ENCODE data around the gene ACTG2. TPM values are rescaled to one million over a fixed set of nuclear protein-coding genes. Genes with fewer than 3 reads are reported as not detected.

The ACTG2 gene
- total RNA-seq, 4 donors from 2014 or later = 394 to 3,499 (median 729) TPM

- Histone ChIP-seq H3K4me1 (peaks cover 0 to 4% (median 0%) of the 10 kb centered on the region in 4 donors), H3K9me3 (no peaks in the 10 kb centered on the region), H3K27me3 (no peaks in the 10 kb centered on the region), H3K36me3 (no peaks in the 10 kb centered on the region), H3K4me3 (peak overlapping the region in 3 of 4 donors; percentile 33 to 42 (median 35)), H3K27ac (peak overlapping the region; percentile 78 to 89 (median 88))
- WGBS, 2 donors (ENCODE audit: low coverage in 1 of 2) = 81% methylated on average over 4 of the region's 4 CpGs; no CpG with 5 or more reads in 1 of the 2 donors
- TF ChIP-seq POLR2A (IDR thresholded peaks at IDR 0.05) (no peak), CTCF (IDR thresholded peaks at IDR 0.05) (no peak), POLR2AphosphoS5 (IDR thresholded peaks at IDR 0.05) (peak in 1 of 3 donors; percentile 14), EP300 (IDR thresholded peaks at IDR 0.05; ENCODE audit: low read depth) (no peak)
- DNase-seq = no peak
- in situ Hi-C loops (cut with MboI; ENCODE audit: low pct_ligation_motif_present in 1 of 4, low pct_unique_long_range_greater_than_20kb in 1 of 4, low sequenced_read_pairs in 3 of 4) = no loop called here
- intact Hi-C loops (cut with DNase I; ENCODE audit: low total_unique reads) = loop anchor here (10.0 kb wide), 1 partner anchor 62 kb away; no protein-coding TSS in a partner anchor
Observed at GRCh38 chr2:73897240-73897583, 4.4 kb downstream of the ACTG2 start.

- Histone ChIP-seq H3K9me3 (no peaks in the 10 kb centered on the region), H3K4me3 (peak overlapping the region in 3 of 4 donors; percentile 33 to 42 (median 35)), H3K4me1 (peaks cover 0 to 4% (median 0%) of the 10 kb centered on the region in 4 donors), H3K27ac (peak overlapping the region; percentile 78 to 89 (median 88)), H3K36me3 (no peaks in the 10 kb centered on the region), H3K27me3 (no peaks in the 10 kb centered on the region)
- in situ Hi-C loops (cut with MboI; ENCODE audit: low pct_ligation_motif_present in 1 of 4, low pct_unique_long_range_greater_than_20kb in 1 of 4, low sequenced_read_pairs in 3 of 4) (no loop called here), intact Hi-C loops (cut with DNase I; ENCODE audit: low total_unique reads) (loop anchor here (10.0 kb wide), 1 partner anchor 63 kb away; no protein-coding TSS in a partner anchor)
- 43 to 46% methylated on average over 3 to 6 of the region's 6 CpGs for WGBS, 2 donors (ENCODE audit: low coverage in 1 of 2)
- peak; percentile 23 for DNase-seq
- TF ChIP-seq POLR2AphosphoS5 (IDR thresholded peaks at IDR 0.05) = peak in 2 of 3 donors; percentile 28 to 57
- TF ChIP-seq POLR2A (IDR thresholded peaks at IDR 0.05) = no peak
- peak; percentile 56 for TF ChIP-seq EP300 (IDR thresholded peaks at IDR 0.05; ENCODE audit: low read depth)
Observed at GRCh38 chr2:73897934-73898333, 5.1 kb downstream of the ACTG2 start.

- 70 to 73% methylated on average over 8 of the region's 8 CpGs for WGBS, 2 donors (ENCODE audit: low coverage in 1 of 2)
- DNase-seq = no peak
- TF ChIP-seq EP300 (IDR thresholded peaks at IDR 0.05; ENCODE audit: low read depth) (no peak), CTCF (IDR thresholded peaks at IDR 0.05) (no peak), POLR2AphosphoS5 (IDR thresholded peaks at IDR 0.05) (peak in 1 of 3 donors; percentile 3)
- H3K4me3 ChIP-seq = peak overlapping the region in 2 of 4 donors; percentile 28 to 35
- peak overlapping the region; percentile 78 to 89 (median 88) for H3K27ac ChIP-seq
- H3K4me1 ChIP-seq = peaks cover 0 to 4% (median 0%) of the 10 kb centered on the region in 4 donors
- in situ Hi-C loops (cut with MboI; ENCODE audit: low pct_ligation_motif_present in 1 of 4, low pct_unique_long_range_greater_than_20kb in 1 of 4, low sequenced_read_pairs in 3 of 4) = no loop called here
- no peaks in the 10 kb centered on the region for H3K27me3 ChIP-seq
- no peaks in the 10 kb centered on the region for H3K9me3 ChIP-seq
- intact Hi-C loops (cut with DNase I; ENCODE audit: low total_unique reads) = loop anchor here (10.0 kb wide), 1 partner anchor 65 kb away; no protein-coding TSS in a partner anchor
- H3K36me3 ChIP-seq = no peaks in the 10 kb centered on the region
Observed at GRCh38 chr2:73899801-73900336, 7.1 kb downstream of the ACTG2 start.

- TF ChIP-seq EP300 (IDR thresholded peaks at IDR 0.05; ENCODE audit: low read depth) = no peak
- TF ChIP-seq POLR2AphosphoS5 (IDR thresholded peaks at IDR 0.05) = peak in 1 of 3 donors; percentile 20
- H3K36me3 ChIP-seq = no peaks in the 10 kb centered on the region
- in situ Hi-C loops (cut with MboI; ENCODE audit: low pct_ligation_motif_present in 1 of 4, low pct_unique_long_range_greater_than_20kb in 1 of 4, low sequenced_read_pairs in 3 of 4) = no loop called here
- H3K27me3 ChIP-seq = no peaks in the 10 kb centered on the region
- no peaks in the 10 kb centered on the region for H3K9me3 ChIP-seq
- no peak for DNase-seq
- WGBS, 2 donors (ENCODE audit: low coverage in 1 of 2) = 75% methylated on average over 9 of the region's 10 CpGs; no CpG with 5 or more reads in 1 of the 2 donors
- peak overlapping the region in 3 of 4 donors; percentile 87 to 89 (median 89) for H3K27ac ChIP-seq
- H3K4me1 ChIP-seq = peaks cover 0 to 4% (median 0%) of the 10 kb centered on the region in 4 donors
- H3K4me3 ChIP-seq = no peak overlapping the region
- intact Hi-C loops (cut with DNase I; ENCODE audit: low total_unique reads) = no loop called here
Observed at GRCh38 chr2:73901143-73901542, 8.3 kb downstream of the ACTG2 start.

GRCh38 chr2:73902284-73902683 is 9.5 kb downstream of the ACTG2 start:
- no peak for DNase-seq
- in situ Hi-C loops (cut with MboI; ENCODE audit: low pct_ligation_motif_present in 1 of 4, low pct_unique_long_range_greater_than_20kb in 1 of 4, low sequenced_read_pairs in 3 of 4) = no loop called here
- Histone ChIP-seq H3K9me3 (no peaks in the 10 kb centered on the region), H3K27ac (peak overlapping the region; percentile 29 to 89 (median 66)), H3K27me3 (no peaks in the 10 kb centered on the region), H3K36me3 (no peaks in the 10 kb centered on the region), H3K4me3 (no peak overlapping the region), H3K4me1 (peaks cover 0 to 4% (median 0%) of the 10 kb centered on the region in 4 donors)
- 73 to 76% methylated on average over 3 to 4 of the region's 4 CpGs for WGBS, 2 donors (ENCODE audit: low coverage in 1 of 2)
- intact Hi-C loops (cut with DNase I; ENCODE audit: low total_unique reads) = no loop called here
- TF ChIP-seq POLR2AphosphoS5 (IDR thresholded peaks at IDR 0.05) (peak in 1 of 3 donors; percentile 17), POLR2A (IDR thresholded peaks at IDR 0.05) (no peak)

Measured in transverse colon (tissue), 4 donors.